ENCODE results near the gene SLC35B1. TPM values are rescaled to one million over a fixed set of nuclear protein-coding genes. Genes with fewer than 3 reads are reported as not detected.

The SLC35B1 gene
- total and polyA plus RNA-seq, 10 of the 15 experiments (the other 5 are each of a cell fraction or from before 2014, with no cell fraction given), result 40.0 to 113 (median 51.6) TPM

DNA sequence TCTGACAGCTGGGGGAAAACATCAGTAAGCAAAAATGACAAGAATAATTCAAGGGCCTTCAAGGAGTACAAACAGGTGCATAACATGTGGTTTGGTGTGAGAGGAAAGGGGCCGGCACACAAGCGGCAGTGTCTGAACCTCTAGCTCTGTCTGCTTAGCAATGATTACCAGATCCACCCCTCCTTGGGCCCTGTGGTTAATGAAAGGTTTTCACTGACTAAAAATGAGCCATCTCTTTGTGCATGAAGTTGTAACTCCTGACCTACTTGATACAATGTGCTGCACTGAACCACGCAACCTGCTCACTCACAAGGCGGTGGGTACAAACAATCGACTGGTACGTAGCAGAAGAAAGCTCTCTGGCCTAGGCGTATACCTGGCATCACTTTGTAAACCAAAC is 41.0 kb upstream of the SLC35B1 start (continued):
- TF ChIP-seq, protein P1, sequence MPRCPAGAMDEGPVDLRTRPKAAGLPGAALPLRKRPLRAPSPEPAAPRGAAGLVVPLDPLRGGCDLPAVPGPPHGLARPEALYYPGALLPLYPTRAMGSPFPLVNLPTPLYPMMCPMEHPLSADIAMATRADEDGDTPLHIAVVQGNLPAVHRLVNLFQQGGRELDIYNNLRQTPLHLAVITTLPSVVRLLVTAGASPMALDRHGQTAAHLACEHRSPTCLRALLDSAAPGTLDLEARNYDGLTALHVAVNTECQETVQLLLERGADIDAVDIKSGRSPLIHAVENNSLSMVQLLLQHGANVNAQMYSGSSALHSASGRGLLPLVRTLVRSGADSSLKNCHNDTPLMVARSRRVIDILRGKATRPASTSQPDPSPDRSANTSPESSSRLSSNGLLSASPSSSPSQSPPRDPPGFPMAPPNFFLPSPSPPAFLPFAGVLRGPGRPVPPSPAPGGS (IDR thresholded peaks at IDR 0.05; ENCODE audit: borderline replicate concordance, insufficient read depth, low read depth, low read length, poor library complexity, severe bottlenecking), result peak; percentile 72
- TF ChIP-seq HDGF (IDR thresholded peaks at IDR 0.05) (no peak), ETV6 (conservative IDR thresholded peaks at IDR 0.05 in 1 of 2, IDR thresholded peaks at IDR 0.05 in 1 of 2; ENCODE audit: borderline replicate concordance in 1 of 2, low read depth in 1 of 2) (peak in 1 of 2 experiments; percentile 70; a peak in 2 of 4 replicates), NBN (IDR thresholded peaks at IDR 0.05) (peak; percentile 94), CBX3 (IDR thresholded peaks at IDR 0.05; ENCODE audit: borderline replicate concordance, low read depth) (no peak), TBL1XR1 (IDR thresholded peaks at IDR 0.05; ENCODE audit: low read depth, low read length) (peak; percentile 93), SMARCA5 (IDR thresholded peaks at IDR 0.05) (no peak), NFYB (IDR thresholded peaks at IDR 0.05; ENCODE audit: insufficient read depth, low read depth, low read length) (no peak), SMAD5 (IDR thresholded peaks at IDR 0.05; ENCODE audit: low read depth) (no peak), YBX1 (IDR thresholded peaks at IDR 0.05) (no peak), BCL11A (IDR thresholded peaks at IDR 0.05; ENCODE audit: low read depth, low read length) (peak; percentile 74; the same call in 1 of the 2 replicates), STAT1 (conservative IDR thresholded peaks at IDR 0.05) (no peak), POLR2AphosphoS5 (IDR thresholded peaks at IDR 0.05; ENCODE audit: low read length) (no peak), ESRRA (IDR thresholded peaks at IDR 0.05; ENCODE audit: low read length) (no peak), NFYA (IDR thresholded peaks at IDR 0.05; ENCODE audit: borderline replicate concordance, low read depth, low read length) (no peak), NR2C1 (IDR thresholded peaks at IDR 0.05) (no peak), MXI1 (IDR thresholded peaks at IDR 0.05; ENCODE audit: low read depth, low read length) (peak; percentile 94), CHD1 (IDR thresholded peaks at IDR 0.05; ENCODE audit: low read depth, low read length) (no peak), MTA3 (IDR thresholded peaks at IDR 0.05; ENCODE audit: borderline replicate concordance, low read length) (peak; percentile 46; the same call in 1 of the 2 replicates), BHLHE40 (IDR thresholded peaks at IDR 0.05; ENCODE audit: borderline replicate concordance in 1 of 2, low read depth in 2 of 2, low read length in 1 of 2) (peak; percentile 76 to 83)
- TF ChIP-seq, protein P2, sequence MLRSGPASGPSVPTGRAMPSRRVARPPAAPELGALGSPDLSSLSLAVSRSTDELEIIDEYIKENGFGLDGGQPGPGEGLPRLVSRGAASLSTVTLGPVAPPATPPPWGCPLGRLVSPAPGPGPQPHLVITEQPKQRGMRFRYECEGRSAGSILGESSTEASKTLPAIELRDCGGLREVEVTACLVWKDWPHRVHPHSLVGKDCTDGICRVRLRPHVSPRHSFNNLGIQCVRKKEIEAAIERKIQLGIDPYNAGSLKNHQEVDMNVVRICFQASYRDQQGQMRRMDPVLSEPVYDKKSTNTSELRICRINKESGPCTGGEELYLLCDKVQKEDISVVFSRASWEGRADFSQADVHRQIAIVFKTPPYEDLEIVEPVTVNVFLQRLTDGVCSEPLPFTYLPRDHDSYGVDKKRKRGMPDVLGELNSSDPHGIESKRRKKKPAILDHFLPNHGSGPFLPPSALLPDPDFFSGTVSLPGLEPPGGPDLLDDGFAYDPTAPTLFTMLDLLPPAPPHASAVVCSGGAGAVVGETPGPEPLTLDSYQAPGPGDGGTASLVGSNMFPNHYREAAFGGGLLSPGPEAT (IDR thresholded peaks at IDR 0.05; ENCODE audit: low read depth), result peak; percentile 77; the same call in 1 of the 2 replicates
- TF ChIP-seq, protein P3, sequence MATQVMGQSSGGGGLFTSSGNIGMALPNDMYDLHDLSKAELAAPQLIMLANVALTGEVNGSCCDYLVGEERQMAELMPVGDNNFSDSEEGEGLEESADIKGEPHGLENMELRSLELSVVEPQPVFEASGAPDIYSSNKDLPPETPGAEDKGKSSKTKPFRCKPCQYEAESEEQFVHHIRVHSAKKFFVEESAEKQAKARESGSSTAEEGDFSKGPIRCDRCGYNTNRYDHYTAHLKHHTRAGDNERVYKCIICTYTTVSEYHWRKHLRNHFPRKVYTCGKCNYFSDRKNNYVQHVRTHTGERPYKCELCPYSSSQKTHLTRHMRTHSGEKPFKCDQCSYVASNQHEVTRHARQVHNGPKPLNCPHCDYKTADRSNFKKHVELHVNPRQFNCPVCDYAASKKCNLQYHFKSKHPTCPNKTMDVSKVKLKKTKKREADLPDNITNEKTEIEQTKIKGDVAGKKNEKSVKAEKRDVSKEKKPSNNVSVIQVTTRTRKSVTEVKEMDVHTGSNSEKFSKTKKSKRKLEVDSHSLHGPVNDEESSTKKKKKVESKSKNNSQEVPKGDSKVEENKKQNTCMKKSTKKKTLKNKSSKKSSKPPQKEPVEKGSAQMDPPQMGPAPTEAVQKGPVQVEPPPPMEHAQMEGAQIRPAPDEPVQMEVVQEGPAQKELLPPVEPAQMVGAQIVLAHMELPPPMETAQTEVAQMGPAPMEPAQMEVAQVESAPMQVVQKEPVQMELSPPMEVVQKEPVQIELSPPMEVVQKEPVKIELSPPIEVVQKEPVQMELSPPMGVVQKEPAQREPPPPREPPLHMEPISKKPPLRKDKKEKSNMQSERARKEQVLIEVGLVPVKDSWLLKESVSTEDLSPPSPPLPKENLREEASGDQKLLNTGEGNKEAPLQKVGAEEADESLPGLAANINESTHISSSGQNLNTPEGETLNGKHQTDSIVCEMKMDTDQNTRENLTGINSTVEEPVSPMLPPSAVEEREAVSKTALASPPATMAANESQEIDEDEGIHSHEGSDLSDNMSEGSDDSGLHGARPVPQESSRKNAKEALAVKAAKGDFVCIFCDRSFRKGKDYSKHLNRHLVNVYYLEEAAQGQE (IDR thresholded peaks at IDR 0.05; ENCODE audit: low read depth, low read length), result no peak
- TF ChIP-seq, protein P4, sequence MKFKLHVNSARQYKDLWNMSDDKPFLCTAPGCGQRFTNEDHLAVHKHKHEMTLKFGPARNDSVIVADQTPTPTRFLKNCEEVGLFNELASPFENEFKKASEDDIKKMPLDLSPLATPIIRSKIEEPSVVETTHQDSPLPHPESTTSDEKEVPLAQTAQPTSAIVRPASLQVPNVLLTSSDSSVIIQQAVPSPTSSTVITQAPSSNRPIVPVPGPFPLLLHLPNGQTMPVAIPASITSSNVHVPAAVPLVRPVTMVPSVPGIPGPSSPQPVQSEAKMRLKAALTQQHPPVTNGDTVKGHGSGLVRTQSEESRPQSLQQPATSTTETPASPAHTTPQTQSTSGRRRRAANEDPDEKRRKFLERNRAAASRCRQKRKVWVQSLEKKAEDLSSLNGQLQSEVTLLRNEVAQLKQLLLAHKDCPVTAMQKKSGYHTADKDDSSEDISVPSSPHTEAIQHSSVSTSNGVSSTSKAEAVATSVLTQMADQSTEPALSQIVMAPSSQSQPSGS (IDR thresholded peaks at IDR 0.05; ENCODE audit: low read length), result peak; percentile 68; the same call in 1 of the 2 replicates
